ENCODE results near the gene RALB.
"Not testable (repeated sequence)": the region's sequence is repeated elsewhere in the genome, so short reads cannot be mapped to it uniquely, and the experiment has no call there.

RALB gene

DNA sequence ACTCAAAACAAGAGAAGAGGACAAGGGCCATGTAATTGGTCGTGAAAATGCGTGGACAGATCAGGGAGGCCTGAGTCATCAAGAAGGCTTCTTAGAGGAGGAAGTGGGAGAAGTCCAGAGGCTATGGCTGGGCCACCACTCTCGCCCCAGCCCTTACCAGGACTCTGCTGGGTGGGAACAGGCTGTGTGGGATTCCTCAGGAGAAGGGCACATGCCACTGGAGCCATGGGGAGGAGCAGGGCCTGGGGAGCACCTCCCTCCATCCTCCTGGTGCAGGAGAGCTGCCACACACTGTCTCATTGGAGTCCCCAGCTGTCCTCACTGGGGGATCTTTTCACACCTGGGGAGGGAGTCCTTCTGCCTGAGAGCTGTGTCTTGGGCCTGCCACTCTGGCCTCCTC is 9.4 kb upstream of the RALB start:
- no peak for DNase-seq (ENCODE audit: low read depth in 2 of 2)

DNA sequence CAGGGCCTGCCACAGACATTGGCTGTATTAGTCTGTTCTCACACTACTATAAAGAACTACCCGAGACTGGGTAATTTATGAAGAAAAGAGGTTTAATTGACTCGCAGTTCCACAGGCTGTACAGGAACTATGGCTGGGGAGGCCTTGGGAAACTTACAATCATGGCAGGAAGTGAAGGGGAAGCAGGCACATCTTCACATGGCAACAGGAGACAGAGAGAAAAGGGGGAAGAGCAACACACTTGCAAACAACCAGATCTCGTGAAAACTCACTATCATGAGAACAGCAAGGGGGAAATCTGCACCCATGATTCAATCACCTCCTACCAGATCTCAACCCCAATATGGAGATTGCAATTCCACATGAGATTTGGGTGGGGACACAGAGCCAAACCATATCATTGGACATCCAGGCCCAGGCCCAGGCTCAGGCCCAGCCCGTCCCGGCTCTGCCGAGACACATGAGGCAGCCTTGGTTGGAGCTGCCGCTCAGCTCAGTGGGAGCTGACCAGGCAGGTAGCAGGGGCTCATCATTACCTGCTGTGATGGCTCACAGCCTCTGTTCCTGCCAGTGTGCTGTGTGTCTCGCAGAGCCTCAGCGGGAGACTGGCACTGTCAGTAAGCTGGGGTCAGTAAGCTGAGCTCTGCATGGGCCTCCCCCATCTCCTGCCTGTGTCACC is 8.6 kb upstream of the RALB start:
- DNase-seq (ENCODE audit: low read depth in 2 of 2): no peak

DNA sequence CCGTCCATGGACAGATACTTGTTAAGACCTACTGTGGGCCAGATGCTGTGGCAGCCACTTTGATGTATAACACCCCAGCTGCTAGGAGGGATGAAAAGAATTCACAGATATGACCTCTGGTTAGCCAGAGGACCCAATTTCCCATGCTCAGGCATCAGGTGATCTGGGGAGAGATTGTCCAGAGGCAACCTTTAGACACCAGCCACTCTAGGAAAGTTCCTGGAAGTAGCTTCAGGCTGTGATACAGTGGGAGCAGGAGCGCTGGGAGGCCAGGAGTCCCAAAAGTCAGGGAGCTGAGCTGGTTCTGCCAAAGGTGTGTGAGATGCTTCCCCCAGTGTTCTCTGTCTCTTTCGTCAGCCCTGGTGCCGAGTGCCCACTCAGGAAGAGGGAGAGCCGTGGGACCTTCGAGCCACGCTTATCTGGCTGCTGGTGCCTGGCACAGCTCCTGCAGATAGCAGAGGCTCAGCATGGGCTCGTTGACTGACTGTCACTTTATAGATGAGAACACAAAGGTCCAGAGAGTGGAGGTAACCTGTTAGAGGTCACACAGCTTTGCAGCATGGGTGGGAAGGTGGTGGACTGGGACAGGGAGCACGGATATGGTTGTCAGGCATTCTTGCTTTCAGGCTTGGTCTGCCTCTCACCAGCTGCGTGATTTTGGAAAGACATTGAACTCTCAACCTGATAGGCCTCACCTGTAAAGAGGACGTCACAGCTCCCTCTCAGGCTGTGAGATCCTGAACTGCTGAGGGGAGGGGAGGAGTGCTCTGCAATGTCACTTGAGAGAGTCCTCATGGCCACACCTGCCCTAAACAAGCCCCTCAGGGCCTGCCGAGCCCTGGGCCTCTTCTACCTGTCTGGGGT is 7.8 kb upstream of the RALB start:
- no peak for DNase-seq (ENCODE audit: low read depth in 2 of 2)

- no peak for DNase-seq (ENCODE audit: low read depth in 2 of 2)
These were observed 6.9 kb upstream of the RALB start for GRCh38 chr2:120245520-120246332.

GRCh38 chr2:120246546-120247300 is 5.9 kb upstream of the RALB start:
- no peak for DNase-seq (ENCODE audit: low read depth in 2 of 2)

DNA sequence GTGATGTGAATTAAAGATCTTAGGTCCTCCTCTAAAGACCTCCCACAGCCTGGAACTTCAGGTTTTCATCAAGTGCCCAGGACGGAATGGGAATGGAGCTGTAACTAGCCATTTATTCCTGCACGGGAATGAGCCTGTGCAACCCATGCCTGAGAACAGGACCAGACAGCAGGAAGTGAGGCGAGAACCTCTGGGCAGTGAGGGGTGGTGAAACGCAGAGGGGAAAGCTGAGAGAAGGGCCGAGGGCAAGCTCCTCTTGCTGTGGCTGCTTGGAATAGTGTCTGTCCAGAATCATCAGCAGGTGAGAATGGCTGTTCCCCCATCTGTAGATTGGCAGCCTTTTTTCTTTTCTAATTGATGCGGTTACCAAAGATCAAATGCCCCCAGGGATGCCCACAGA is 4.8 kb upstream of the RALB start:
- DNase-seq (ENCODE audit: low read depth in 2 of 2): no peak

DNA sequence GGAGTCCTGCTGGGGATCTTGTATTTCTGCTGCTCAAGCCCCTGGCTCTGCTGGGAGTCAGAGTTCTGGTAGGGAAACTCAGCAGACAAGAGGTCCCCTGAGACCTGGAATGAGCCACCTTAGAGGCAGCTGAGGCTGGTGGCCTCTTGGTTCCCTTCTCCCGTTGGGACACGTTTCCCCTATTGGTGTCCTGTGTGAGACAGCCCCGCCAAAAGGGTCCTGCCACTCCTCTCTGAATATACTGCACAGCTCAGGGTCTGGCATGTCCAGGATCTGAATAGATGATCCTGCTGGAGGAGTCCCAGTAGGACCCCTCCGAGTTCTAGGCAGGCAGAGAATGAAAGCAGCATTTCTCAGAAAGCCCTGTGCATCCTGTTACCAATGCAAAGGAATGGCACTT is 2.0 kb upstream of the RALB start:
- DNase-seq (ENCODE audit: low read depth in 2 of 2): no peak

- DNase-seq (ENCODE audit: low read depth in 2 of 2): no peak
These were observed 1.6 kb upstream of the RALB start for GRCh38 chr2:120251078-120251477.

DNA sequence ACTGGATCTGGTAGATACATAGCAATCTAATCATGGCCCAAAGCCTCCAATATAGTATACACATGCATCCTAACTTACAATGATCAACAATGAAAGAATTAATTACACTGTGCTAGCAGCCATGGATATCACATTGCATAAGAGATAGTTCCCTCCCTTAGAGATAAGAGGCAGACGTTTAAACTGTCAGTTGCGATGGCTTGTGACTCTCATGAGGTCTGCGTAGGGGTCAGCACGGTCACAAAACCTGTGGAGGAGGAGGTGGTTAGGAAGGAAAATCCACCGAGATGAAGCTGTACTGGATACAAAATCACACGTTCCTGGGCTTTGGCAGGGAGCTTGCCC is 800 bp upstream of the RALB start:
- DNase-seq (ENCODE audit: low read depth in 2 of 2): no peak

DNA sequence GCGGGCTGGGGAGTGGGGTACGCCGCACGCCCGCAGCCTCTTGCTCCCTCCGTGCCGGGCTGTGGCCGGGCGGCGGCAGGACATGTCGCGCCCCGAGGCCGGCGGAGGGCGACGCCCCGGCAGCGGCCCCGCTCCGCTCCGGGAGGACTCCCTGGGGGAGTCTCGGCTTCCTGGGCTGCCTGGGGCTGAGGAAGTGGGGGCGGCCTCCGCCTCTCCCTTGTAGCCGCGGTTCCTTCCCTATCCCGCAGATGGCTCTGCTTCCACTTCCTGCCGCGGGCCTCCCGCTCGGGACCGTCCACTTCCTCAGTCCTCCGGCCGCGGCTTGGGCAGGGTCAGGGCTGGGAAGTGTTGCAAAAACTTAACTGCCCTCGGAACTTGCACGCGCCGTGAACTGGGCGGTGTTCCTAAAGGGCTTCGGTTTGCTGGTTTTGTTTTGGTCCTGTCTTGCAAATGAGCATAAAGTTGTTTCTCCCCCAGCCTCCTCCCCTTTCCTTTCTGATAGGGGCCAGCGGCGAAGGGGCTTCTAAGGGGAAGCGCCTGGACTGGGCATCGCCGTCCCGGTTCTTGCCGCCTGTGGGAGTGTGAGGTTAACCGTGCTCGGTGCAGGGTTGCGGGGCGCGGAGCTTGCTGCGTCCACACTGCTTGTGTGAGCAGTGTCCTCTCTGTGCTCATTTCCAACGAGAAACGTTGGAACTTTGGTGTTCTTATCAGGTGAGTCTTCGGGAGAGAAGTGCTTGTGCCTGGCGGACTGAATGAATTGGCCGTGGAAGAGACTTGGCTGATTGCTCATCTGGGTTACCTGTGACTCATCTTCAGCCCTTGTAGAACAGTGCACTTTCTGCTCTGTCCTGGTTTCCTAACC is 600 bp downstream of the RALB start:
- DNase-seq (ENCODE audit: low read depth in 2 of 2): no peak

DNA sequence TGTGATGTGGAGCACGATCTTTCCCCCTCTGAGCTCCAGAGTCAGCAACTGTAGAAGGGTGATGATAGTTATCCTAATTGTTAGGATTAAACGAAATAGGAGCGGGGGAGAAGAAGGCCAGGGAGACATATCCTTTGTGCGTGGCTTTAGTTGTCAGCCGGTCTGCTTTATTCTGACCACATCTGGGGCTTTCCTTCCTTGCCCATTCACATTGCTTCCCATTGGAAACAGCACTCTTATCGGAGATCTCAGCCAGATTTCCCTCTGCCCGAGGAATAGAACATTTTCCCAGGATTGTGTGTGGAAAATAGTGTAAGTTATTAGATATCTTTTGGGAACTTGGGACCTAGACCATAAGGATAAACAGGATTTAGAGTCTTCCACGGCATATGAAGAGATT is 1.5 kb downstream of the RALB start:
- DNase-seq (ENCODE audit: low read depth in 2 of 2): no peak

DNA sequence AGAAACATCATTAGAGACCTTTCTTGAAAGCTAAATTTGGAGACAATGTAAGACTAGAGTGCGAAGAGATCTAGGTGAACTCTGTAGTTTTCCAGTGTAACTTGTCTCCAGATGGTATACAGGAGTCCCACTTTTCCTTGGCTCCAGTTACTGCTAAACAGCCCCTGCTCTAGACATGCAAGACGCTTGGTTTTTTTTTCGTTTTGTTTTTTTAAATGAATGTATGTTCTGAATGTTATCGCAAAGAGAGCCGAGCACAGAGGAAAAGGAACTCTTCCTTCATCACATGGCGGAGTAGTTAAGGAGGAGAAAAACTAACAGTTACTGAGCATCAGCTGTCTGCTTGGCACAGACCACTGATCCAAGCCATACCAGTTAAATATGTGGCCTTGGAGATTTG is 2.4 kb downstream of the RALB start:
- no peak for DNase-seq (ENCODE audit: low read depth in 2 of 2)

DNA sequence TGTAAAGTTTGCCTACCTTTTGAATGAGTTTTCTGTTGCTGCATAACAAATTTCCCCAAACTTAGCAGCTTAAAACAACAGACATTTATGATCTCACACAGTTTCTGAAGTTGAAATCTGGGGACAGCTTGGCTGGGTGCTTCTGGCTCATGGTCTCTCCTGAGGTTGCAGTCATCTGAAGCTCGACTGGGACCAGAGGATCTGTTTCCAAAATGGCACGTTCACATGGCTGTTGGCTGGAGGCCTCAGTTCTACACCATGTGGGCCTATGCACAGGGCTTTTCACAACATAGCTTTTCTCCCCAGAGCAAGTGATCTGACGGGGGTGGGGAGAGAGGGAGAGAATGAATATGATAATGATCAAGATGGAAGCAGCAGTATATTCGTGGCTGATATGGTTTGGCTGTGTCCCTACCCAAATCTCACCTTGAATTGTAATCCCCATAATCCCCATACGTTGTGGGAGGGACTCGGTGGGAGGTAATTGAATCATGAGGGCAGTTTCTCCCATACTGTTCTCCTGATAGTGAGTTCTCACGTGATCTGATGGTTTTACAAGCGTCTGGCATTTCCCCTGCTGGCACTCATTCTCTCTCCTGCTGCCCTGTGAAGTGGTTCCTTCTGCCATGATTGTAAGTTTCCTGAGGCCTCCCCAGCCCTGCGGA is 3.5 kb downstream of the RALB start:
- no peak for DNase-seq (ENCODE audit: low read depth in 2 of 2)

DNA sequence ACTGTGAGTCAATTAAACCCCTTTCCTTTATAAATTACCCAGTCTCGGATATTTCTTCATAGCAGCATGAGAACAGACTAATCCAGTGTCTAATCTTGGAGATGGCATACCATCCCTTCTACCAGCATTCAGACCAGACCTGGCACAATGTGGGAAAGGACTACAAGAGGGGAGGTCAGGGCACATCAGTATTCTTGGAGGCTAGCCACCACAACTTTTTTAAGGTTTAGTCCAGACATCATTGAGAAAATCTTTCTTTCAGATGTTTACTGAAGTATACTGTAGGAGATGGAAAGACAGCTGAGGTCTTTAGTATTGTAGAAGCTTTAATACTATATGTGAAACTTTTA is 4.0 kb downstream of the RALB start:
- DNase-seq (ENCODE audit: low read depth in 2 of 2): no peak

GRCh38 chr2:120257522-120257921 is 4.9 kb downstream of the RALB start:
- no peak for DNase-seq (ENCODE audit: low read depth in 2 of 2)

DNA sequence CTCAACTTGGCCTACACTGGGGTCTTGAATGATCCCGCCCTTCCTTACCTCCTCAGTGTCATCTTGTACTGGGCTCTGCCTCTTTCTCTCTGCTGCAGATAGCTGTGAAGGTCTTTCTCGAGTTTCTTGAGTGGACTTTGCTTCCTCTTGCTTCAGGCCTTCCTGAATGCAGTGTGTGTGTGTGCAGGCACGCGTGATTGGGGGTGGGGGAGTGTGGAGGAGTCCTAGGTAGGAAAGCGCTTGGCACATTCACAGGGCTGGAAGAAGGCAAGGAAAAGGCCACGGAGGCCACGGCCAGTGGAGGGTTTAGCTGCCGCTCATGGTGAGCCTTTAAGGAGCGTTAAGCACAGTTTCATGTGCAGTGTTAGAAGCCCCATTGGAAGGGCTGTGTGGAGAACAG is 5.5 kb downstream of the RALB start:
- DNase-seq (ENCODE audit: low read depth in 2 of 2): no peak

DNA sequence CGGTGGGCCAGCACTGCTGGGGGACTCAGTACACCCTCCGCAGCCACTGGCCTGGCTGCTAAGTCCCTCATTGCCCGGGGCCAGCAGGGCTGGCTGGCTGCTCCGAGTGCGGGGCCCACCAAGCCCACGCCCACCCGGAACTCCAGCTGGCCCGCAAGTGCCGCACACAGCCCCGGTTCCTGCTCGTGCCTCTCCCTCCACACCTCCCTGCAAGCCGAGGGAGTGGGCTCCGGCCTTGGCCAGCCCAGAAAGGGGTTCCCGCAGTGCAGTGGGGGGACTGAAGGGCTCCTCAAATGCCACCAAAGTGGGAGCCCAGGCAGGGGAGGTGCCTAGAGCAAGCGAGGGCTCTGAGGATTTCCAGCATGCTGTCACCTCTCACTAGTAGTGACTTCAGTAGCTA is 7.3 kb downstream of the RALB start:
- DNase-seq (ENCODE audit: low read depth in 2 of 2): not testable (repeated sequence)

GRCh38 chr2:120260736-120261135 is 8.1 kb downstream of the RALB start:
- DNase-seq (ENCODE audit: low read depth in 2 of 2): no peak

- peak in 1 of 2 experiments; percentile 52 for DNase-seq (ENCODE audit: low read depth in 2 of 2)
These were observed 8.8 kb downstream of the RALB start for GRCh38 chr2:120261387-120262006.

DNA sequence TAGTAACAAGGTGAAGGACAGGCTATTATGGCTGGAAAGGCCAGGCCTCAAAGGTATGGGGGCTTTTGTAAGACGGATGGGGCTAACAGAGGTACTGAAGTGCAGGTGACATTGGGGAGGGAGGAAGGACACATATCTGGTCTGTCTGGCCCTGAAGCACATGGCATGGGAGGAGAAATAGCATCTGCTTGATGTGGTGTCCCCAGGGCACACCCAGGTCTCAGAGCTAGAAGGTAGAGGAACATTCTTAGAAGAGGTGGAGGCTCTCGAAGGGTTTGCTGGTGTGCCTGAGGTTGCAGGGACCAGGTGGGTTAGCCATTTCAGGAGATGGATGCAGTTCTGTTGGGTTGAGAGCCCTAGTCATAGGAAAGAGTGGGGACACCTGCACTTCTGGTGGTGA is 9.5 kb downstream of the RALB start:
- no peak for DNase-seq (ENCODE audit: low read depth in 2 of 2)
